Fibroblast of the aortic adventitia (primary cell): ENCODE results near the gene SOCS4. TPM values are rescaled to one million over a fixed set of nuclear protein-coding genes. Genes with fewer than 3 reads are reported as not detected.
"Not testable (repeated sequence)": the region's sequence is repeated elsewhere in the genome, so short reads cannot be mapped to it uniquely, and the experiment has no call there.

Experiments used
- DNase-seq: peaks from one replicate; pipeline ENCODE4 v3.0.0-alpha.2; 2010; ENCODE audit warnings: low read depth
- H3K4me3 ChIP-seq: 2 replicates; pipeline ENCODE4 v1.5.1; 2011; ENCODE audit warnings: low read depth, mild to moderate bottlenecking, control low read depth, low read length, moderate library complexity
- CTCF ChIP-seq: IDR thresholded peaks from 2 replicates; pipeline ENCODE4 v1.5.1; 2011; ENCODE audit warnings: mild to moderate bottlenecking, low read length, control low read depth, inconsistent platforms; ENCODE audit not compliant: insufficient read depth
- total RNA-seq: library from RNA; depleted of rRNA; stranded (reverse); fragments of >200 nt; gene quantifications from 2 replicates; pipeline ENCODE4 v1.2.3, GENCODE V29; 2012; ENCODE audit warnings: low replicate concordance

Gene SOCS4
- total RNA-seq, 1 donor: 25.0 TPM

DNA sequence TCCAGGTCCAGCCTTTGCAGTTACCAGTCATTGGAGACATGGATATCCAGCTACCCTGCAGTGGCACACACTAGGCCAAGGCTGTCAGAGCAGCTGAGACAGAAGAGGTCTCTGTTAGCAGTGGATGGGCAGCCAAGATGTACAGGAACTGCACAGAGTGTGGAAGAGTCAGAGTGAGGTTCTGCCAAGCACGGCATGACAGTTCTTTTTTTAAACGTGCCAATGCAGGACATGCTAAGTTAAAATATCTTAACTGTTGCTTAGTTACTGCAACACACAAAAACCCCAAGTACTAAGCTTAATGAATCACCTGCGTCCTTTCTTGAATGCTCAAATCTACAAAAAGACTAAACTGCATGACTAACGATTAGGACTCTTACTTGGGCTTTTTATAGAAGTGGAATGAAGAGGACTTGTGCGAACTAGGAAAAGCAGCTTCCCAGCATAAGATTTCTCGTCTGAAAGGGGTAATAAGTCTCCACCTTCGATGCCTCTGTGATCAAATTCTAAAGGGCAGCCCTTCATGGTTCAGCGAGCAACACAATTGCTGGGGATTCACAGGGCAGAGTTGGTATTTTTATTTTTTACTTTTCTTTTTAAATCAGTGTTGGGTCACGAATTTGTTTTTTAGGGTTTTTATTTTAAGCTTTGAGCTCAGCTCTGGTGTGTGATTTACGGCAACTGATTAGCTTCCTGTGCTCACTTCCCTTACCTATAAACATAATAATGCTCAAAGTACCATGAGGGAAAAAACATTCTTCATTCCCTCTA is 45.0 kb downstream of the SOCS4 start:
- peak; percentile 91 for DNase-seq
- peak overlapping the region; percentile 7 for H3K4me3 ChIP-seq

DNA sequence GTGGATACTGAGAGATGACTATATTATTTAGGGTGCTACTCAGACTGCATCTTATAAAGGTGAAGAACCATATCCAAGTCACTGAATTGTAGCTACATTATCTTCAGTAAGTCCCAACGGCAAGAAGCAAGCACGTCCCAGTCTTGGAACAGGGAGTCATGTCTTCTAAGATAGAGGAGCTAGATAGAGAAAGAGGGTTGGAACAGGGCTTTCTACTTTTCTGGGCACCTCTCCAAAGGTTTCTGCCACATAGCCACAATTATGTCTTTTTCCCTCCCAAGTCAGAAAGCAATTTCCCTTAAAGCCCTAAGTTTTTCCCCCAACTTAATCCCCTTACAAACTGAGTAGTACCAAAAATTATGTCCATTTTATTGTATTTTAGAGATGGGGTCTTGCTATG is 46.8 kb downstream of the SOCS4 start:
- TF ChIP-seq CTCF: no peak
- DNase-seq: peak; percentile 86
- no peak overlapping the region for H3K4me3 ChIP-seq

More for the DNA sequence above, 45.0 kb downstream of the SOCS4 start:
- TF ChIP-seq CTCF: no peak

DNA sequence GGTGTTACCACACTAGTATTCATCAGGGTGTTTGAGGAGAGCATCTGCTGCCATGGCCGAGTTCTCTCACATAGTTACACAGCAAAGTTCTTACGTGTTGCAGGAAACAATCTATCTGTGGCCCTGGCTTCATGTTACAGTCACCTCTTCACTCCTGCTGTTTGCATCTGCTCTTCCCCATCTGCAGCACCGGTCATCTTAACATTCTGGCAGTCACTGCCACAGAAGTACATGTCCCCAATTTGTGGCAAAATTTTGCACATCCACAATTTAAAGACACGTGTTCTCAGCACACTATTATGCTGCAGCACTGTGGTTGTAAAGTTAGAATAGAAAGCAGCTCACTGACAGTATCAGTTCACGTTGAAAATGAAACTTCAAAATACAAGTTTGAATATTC is 47.6 kb downstream of the SOCS4 start:
- TF ChIP-seq CTCF: no peak
- DNase-seq: no peak
- H3K4me3 ChIP-seq: no peak overlapping the region

DNA sequence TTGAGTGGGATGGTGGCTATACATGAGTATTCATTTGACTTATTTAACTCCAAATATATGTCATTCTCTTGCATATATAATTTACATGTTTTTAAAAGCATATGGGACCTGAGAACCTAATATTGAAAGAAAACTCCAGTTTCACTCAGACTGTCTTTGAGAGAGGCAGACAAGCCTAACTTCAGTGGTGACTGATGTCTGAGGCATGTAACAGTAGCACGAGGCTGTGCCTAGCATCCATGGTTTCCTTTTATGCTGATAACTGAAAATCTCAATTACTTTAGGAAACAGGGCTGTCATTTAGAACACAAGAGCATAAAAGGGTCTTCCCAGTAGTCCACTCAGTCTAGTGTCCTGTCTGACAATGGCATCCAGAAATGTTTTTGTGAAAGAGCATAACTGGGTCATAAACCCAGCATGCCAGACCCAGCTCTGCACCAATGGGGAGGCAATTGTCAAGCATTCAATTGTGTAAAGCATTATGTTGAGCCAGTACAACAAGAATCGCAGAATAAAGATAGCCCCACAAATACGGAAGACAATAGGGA is 48.7 kb downstream of the SOCS4 start:
- no peak for TF ChIP-seq CTCF
- H3K4me3 ChIP-seq: no peak overlapping the region
- peak; percentile 33 for DNase-seq

DNA sequence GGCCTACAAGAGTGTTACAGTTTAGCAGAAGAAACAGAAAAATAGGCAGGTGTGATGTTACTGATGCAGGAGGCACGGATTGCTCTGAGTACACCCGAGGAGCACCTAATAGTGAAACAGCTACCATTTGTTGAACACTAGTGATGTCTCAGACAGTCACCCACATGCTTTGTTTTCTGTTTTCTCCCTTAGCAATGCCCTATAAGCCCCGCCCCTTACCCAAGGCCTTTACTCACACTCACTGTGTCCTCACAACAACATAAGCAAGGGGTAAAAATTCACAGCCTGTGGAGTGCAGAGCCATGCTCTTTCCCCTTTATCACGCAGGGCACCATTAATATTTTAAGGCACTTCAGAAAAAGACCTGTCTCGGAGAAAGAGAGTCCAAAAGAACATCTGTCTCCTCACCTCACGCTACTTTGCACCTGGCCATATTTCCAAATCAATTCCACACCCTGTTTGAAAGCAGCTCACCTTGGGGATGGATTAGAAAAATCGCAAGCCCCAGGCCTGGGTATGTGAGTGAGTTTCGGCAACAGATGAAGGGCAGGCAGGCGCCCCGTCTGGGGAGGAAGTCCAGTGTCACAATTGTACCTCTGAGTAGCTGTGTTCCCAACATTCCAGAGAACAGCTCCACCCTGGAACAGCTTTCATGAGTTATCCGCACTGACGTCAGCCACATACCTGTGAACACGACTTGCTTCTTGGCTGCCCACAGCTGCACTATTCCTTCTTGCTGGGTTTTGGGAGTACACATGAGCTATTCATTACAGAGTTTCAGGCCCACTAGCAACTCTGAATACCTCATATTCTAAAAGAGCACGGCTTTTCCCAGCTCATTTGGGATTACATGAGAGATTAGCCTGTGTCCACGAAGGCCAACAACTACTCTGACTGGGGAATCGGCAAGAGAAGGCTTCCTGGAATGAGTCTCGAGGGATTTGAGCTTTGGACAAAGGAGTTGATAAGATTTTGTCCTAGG is 50.4 kb downstream of the SOCS4 start:
- no peak for TF ChIP-seq CTCF
- peak; percentile 46 for DNase-seq
- H3K4me3 ChIP-seq: no peak overlapping the region

- not testable (repeated sequence) for H3K4me3 ChIP-seq, DNase-seq
These were observed 52.9 kb downstream of the SOCS4 start for GRCh38 chr14:55079961-55080360.
